GM06990 (cell line): ENCODE data around the gene CNGB1.

ENCODE experiments used
- DNase-seq: peaks from one replicate; pipeline ENCODE4 v3.0.0-alpha.2; 2011; ENCODE audit not compliant: insufficient read length; ENCODE audit errors: extremely low read depth
- H3K27me3 ChIP-seq: replicated peaks from 2 replicates; pipeline ENCODE4 v1.6.0; 2011; ENCODE audit warnings: low read length; ENCODE audit not compliant: control insufficient read depth, insufficient read depth
- H3K36me3 ChIP-seq: 2 replicates; pipeline ENCODE4 v1.5.1; 2011; ENCODE audit warnings: low read length; ENCODE audit not compliant: control insufficient read depth, insufficient read depth
- H3K4me3 ChIP-seq: replicated peaks from 2 replicates; pipeline ENCODE4 v1.5.1; 2011; ENCODE audit warnings: low read depth, mild to moderate bottlenecking, control low read depth, low read length
- TF ChIP-seq, protein P1 (sequence below): IDR thresholded peaks from 2 replicates; pipeline ENCODE4 v1.5.1; 2011; ENCODE audit warnings: low read length, control low read depth, mild to moderate bottlenecking, inconsistent platforms; ENCODE audit not compliant: insufficient read depth, poor library complexity, severe bottlenecking

The CNGB1 gene

DNA sequence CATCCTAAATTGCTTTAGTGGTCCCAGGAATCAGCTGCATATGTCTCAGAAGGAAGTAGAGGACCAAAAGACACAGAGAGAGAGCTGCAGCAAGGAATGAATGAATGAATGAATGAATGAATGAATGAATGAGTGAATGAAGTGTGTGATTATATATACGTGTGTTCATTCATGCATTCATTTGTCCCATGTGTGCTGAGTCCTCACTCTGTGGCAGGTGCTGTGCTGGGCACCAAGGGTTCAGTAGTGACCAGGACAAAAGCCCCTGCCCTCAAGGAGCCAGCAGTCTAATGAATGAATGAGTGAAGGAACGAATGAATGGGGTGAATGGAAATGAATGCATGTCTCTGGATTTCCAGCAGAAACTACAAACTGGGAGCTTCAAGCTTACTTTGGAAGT lies 9.4 kb downstream of the CNGB1 start:
- TF ChIP-seq, protein P1, sequence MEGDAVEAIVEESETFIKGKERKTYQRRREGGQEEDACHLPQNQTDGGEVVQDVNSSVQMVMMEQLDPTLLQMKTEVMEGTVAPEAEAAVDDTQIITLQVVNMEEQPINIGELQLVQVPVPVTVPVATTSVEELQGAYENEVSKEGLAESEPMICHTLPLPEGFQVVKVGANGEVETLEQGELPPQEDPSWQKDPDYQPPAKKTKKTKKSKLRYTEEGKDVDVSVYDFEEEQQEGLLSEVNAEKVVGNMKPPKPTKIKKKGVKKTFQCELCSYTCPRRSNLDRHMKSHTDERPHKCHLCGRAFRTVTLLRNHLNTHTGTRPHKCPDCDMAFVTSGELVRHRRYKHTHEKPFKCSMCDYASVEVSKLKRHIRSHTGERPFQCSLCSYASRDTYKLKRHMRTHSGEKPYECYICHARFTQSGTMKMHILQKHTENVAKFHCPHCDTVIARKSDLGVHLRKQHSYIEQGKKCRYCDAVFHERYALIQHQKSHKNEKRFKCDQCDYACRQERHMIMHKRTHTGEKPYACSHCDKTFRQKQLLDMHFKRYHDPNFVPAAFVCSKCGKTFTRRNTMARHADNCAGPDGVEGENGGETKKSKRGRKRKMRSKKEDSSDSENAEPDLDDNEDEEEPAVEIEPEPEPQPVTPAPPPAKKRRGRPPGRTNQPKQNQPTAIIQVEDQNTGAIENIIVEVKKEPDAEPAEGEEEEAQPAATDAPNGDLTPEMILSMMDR = no peak
- DNase-seq = no peak
- no peaks in the 10 kb centered on the region for H3K27me3 ChIP-seq
- H3K36me3 ChIP-seq = no peaks in the 10 kb centered on the region
- H3K4me3 ChIP-seq = no peak overlapping the region

- DNase-seq = no peak
- TF ChIP-seq, protein P1 = no peak
- Histone ChIP-seq H3K36me3 (no peaks in the 10 kb centered on the region), H3K4me3 (no peak overlapping the region), H3K27me3 (no peaks in the 10 kb centered on the region)
Observed at GRCh38 chr16:57960826-57961472, 10.0 kb downstream of the CNGB1 start.

DNA sequence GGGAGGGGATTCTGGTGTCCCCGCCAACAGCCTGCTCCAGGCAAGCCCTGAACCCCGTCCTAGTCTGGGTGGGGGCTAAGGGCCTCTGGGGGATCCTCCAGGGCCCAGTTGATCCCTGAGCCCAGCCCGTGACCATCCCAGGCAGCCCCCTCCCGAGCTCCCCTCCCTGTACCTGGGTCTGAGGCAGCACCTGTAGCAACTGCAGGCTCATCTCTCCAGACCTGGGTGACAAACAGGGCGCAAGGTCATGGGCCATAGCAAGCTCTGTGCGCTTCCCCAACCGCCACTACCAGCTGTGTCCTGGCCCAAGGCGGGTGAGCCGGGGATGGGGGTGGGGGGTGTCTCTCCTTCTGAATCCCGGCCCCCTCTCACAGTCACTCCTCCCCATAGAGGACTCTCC lies 10.6 kb downstream of the CNGB1 start:
- H3K4me3 ChIP-seq = no peak overlapping the region
- no peaks in the 10 kb centered on the region for H3K36me3 ChIP-seq
- DNase-seq = no peak
- TF ChIP-seq, protein P1 = no peak
- no peaks in the 10 kb centered on the region for H3K27me3 ChIP-seq

- Histone ChIP-seq H3K27me3 (no peaks in the 10 kb centered on the region), H3K36me3 (no peaks in the 10 kb centered on the region), H3K4me3 (no peak overlapping the region)
- TF ChIP-seq, protein P1 = no peak
- no peak for DNase-seq
Observed at GRCh38 chr16:57959804-57960203, 11.1 kb downstream of the CNGB1 start.

- TF ChIP-seq, protein P1 = no peak
- DNase-seq = no peak
- H3K4me3 ChIP-seq = no peak overlapping the region
- no peaks in the 10 kb centered on the region for H3K27me3 ChIP-seq
- no peaks in the 10 kb centered on the region for H3K36me3 ChIP-seq
Observed at GRCh38 chr16:57959121-57959520, 11.8 kb downstream of the CNGB1 start.

DNA sequence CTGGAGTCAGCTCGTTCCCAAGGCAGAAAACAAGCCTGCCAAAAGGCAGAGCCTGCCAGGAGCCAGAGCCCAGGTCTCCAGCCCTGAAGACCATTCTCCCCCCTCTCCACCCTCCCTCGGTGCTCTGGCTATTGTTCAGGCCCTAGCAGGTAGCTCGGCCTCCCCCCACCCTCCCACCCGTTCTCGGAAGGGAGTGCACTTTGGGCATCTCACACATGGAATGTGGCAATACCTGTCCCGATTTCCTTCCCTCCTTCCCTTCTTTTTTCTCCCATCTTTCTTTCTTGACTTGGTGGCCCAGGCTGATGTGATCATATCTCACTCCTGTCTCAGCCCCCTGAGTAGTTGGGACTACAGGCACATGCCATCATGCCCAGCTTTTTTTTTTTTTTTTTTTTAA lies 12.4 kb downstream of the CNGB1 start:
- TF ChIP-seq, protein P1 = no peak
- Histone ChIP-seq H3K36me3 (no peaks in the 10 kb centered on the region), H3K27me3 (no peaks in the 10 kb centered on the region), H3K4me3 (no peak overlapping the region)
- DNase-seq = no peak
